ENCODE results near the gene TENT4A.

DNA sequence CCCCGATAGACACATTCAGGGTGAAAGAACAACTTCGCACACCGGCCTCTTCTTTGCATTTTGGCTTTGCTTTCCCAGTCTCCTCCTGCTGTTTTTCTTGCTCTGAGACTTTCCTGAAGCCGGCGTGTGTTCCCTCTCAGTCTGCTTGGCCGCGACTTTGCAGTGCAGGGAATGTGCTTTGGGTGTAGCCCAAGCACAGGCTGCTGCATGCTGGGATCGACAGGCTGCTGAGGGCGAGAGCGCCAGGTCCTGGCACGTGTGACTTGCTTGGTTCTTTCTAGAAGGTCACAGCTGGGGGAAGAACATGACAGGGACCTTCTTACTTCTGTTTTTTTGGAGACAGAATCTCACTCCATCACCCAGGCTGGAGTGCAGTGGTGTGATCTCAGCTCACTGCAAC is 40.6 kb downstream of the TENT4A start:
- TF ChIP-seq, protein P1, sequence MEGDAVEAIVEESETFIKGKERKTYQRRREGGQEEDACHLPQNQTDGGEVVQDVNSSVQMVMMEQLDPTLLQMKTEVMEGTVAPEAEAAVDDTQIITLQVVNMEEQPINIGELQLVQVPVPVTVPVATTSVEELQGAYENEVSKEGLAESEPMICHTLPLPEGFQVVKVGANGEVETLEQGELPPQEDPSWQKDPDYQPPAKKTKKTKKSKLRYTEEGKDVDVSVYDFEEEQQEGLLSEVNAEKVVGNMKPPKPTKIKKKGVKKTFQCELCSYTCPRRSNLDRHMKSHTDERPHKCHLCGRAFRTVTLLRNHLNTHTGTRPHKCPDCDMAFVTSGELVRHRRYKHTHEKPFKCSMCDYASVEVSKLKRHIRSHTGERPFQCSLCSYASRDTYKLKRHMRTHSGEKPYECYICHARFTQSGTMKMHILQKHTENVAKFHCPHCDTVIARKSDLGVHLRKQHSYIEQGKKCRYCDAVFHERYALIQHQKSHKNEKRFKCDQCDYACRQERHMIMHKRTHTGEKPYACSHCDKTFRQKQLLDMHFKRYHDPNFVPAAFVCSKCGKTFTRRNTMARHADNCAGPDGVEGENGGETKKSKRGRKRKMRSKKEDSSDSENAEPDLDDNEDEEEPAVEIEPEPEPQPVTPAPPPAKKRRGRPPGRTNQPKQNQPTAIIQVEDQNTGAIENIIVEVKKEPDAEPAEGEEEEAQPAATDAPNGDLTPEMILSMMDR (IDR thresholded peaks at IDR 0.05): no peak
- TF ChIP-seq POLR2A (IDR thresholded peaks at IDR 0.05): no peak
